H9 (cell line): Measurements from ENCODE around the gene PPP1R13B. TPM values are rescaled to one million over a fixed set of nuclear protein-coding genes. Genes with fewer than 3 reads are reported as not detected.

ENCODE experiments used
- DNase-seq: peaks from one replicate; pipeline ENCODE4 v3.0.0-alpha.2; 2017
- H2AFZ ChIP-seq: one replicate; pipeline ENCODE4 v1.6.1; 2013; ENCODE audit warnings: mild to moderate bottlenecking, low read length, control low read depth, moderate library complexity
- H2AK5ac ChIP-seq: 2 replicates; pipeline ENCODE4 v1.6.1; 2013; ENCODE audit warnings: low read length, control low read depth, mixed read lengths; ENCODE audit not compliant: insufficient read length
- H2BK120ac ChIP-seq: one replicate; pipeline ENCODE4 v1.6.1; 2013; ENCODE audit warnings: low read depth, mild to moderate bottlenecking, low read length, control low read depth, inconsistent platforms; ENCODE audit not compliant: poor library complexity, severe bottlenecking
- H2BK12ac ChIP-seq: 2 replicates; pipeline ENCODE4 v1.6.1; 2013; ENCODE audit warnings: low read length, control low read depth, mixed read lengths, low read depth; ENCODE audit not compliant: insufficient read length
- H2BK15ac ChIP-seq: 2 replicates; pipeline ENCODE4 v1.6.1; 2013; ENCODE audit warnings: low read depth, low read length, control low read depth
- H2BK20ac ChIP-seq: one replicate; pipeline ENCODE4 v1.6.1; 2013; ENCODE audit warnings: low read depth, mild to moderate bottlenecking, low read length, control low read depth, inconsistent platforms; ENCODE audit not compliant: poor library complexity, severe bottlenecking
- H2BK5ac ChIP-seq: 2 replicates; pipeline ENCODE4 v1.6.1; 2013; ENCODE audit warnings: low read length, control low read depth, mixed read lengths; ENCODE audit not compliant: insufficient read length
- H3K14ac ChIP-seq: 2 replicates; pipeline ENCODE4 v1.6.1; 2013; ENCODE audit warnings: low read length, control low read depth; ENCODE audit not compliant: insufficient read depth
- H3K18ac ChIP-seq: 2 replicates; pipeline ENCODE4 v1.6.1; 2013; ENCODE audit warnings: low read depth, mild to moderate bottlenecking, mixed read lengths, low read length, control low read depth; ENCODE audit not compliant: insufficient read length
- H3K23ac ChIP-seq: 2 replicates; pipeline ENCODE4 v1.6.1; 2013; ENCODE audit warnings: low read length, control low read depth, mixed read lengths, low read depth; ENCODE audit not compliant: insufficient read length
- H3K23me2 ChIP-seq: 2 replicates; pipeline ENCODE4 v1.6.1; 2013; ENCODE audit warnings: low read depth, mild to moderate bottlenecking, mixed read lengths, low read length, control low read depth; ENCODE audit not compliant: insufficient read length, poor library complexity, severe bottlenecking
- H3K27ac ChIP-seq: 2 replicates; pipeline ENCODE4 v1.5.1; 2013; ENCODE audit warnings: low read length, control low read depth, mixed read lengths, low read depth; ENCODE audit not compliant: insufficient read length
- H3K27me3 ChIP-seq: 2 replicates; pipeline ENCODE4 v1.6.1; 2013; ENCODE audit warnings: low read length, control low read depth, inconsistent platforms; ENCODE audit not compliant: insufficient read depth
- H3K4ac ChIP-seq: 2 replicates; pipeline ENCODE4 v1.6.1; 2013; ENCODE audit warnings: low read depth, mild to moderate bottlenecking, control low read depth, inconsistent platforms, low read length, moderate library complexity
- H3K4me1 ChIP-seq: 2 replicates; pipeline ENCODE4 v1.6.1; 2013; ENCODE audit warnings: low read length, control low read depth, inconsistent platforms; ENCODE audit not compliant: insufficient read depth
- H3K4me2 ChIP-seq: 2 replicates; pipeline ENCODE4 v1.6.1; 2013; ENCODE audit warnings: low read length, control low read depth, mixed read lengths; ENCODE audit not compliant: insufficient read length, insufficient read depth
- H3K56ac ChIP-seq: 2 replicates; pipeline ENCODE4 v1.6.1; 2013; ENCODE audit warnings: low read depth, mild to moderate bottlenecking, mixed read lengths, low read length, control low read depth; ENCODE audit not compliant: insufficient read length
- H3K79me1 ChIP-seq: 2 replicates; pipeline ENCODE4 v1.6.1; 2013; ENCODE audit warnings: low read depth, mild to moderate bottlenecking, moderate library complexity, low read length, control low read depth, inconsistent platforms; ENCODE audit not compliant: insufficient read depth, poor library complexity, severe bottlenecking
- H3K79me2 ChIP-seq: 2 replicates; pipeline ENCODE4 v1.6.1; 2013; ENCODE audit warnings: low read length, control low read depth, inconsistent platforms; ENCODE audit not compliant: insufficient read depth
- H3K9ac ChIP-seq: 2 replicates; pipeline ENCODE4 v1.6.1; 2013; ENCODE audit warnings: low read length, control low read depth, mixed read lengths; ENCODE audit not compliant: insufficient read length; ENCODE audit errors: extremely low read depth
- H3K9me3 ChIP-seq: one replicate; pipeline ENCODE4 v1.6.1; 2013; ENCODE audit warnings: low read depth, low read length, inconsistent platforms; ENCODE audit not compliant: control insufficient read depth
- H3T11ph ChIP-seq: one replicate; pipeline ENCODE4 v1.6.1; 2013; ENCODE audit warnings: mild to moderate bottlenecking, low read length, control low read depth, inconsistent platforms
- H4K20me1 ChIP-seq: one replicate; pipeline ENCODE4 v1.6.1; 2013; ENCODE audit not compliant: control insufficient read depth, insufficient read length, insufficient read depth
- H4K5ac ChIP-seq: 2 replicates; pipeline ENCODE4 v1.6.1; 2013; ENCODE audit warnings: low read depth, mild to moderate bottlenecking, mixed read lengths, low read length, control low read depth; ENCODE audit not compliant: insufficient read length
- H4K8ac ChIP-seq: replicated peaks from 2 replicates; pipeline ENCODE4 v1.6.1; 2013; ENCODE audit warnings: low read length, control low read depth, mixed read lengths, low read depth; ENCODE audit not compliant: insufficient read length
- H4K91ac ChIP-seq: 2 replicates; pipeline ENCODE4 v1.6.1; 2013; ENCODE audit warnings: low read depth, mild to moderate bottlenecking, moderate library complexity, mixed read lengths, low read length, control low read depth; ENCODE audit not compliant: insufficient read length
- H3K27ac Mint-ChIP-seq, 3 experiments: 2 replicates in 2 of 3; 3 replicates in 1 of 3; pipeline ENCODE4 v1.8.0; 2020 to 2021; ENCODE audit warnings: mixed read lengths in 3 of 3, mild to moderate bottlenecking in 1 of 3, moderate library complexity in 1 of 3
- H3K27me3 Mint-ChIP-seq: 2 replicates; pipeline ENCODE4 v1.8.0; 2021; ENCODE audit warnings: low read depth, mild to moderate bottlenecking, moderate library complexity, mixed read lengths
- H3K36me3 Mint-ChIP-seq, 3 experiments: 2 replicates in 2 of 3; 3 replicates in 1 of 3; pipeline ENCODE4 v1.8.0; 2020 to 2021; ENCODE audit warnings: low read depth in 3 of 3, mixed read lengths in 3 of 3; ENCODE audit not compliant: insufficient read depth in 1 of 3
- H3K4me1 Mint-ChIP-seq, 2 experiments: 2 replicates each; pipeline ENCODE4 v1.8.0; 2020; ENCODE audit warnings: mixed read lengths in 2 of 2
- H3K4me3 Mint-ChIP-seq, 2 experiments: 2 replicates in 1 of 2; 3 replicates in 1 of 2; pipeline ENCODE4 v1.8.0; 2020 to 2021; ENCODE audit warnings: mild to moderate bottlenecking in 2 of 2, mixed read lengths in 2 of 2, moderate library complexity in 1 of 2
- H3K9me3 Mint-ChIP-seq, 2 experiments: 2 replicates in 1 of 2; 3 replicates in 1 of 2; pipeline ENCODE4 v1.8.0; 2020; ENCODE audit warnings: mild to moderate bottlenecking in 2 of 2, mixed read lengths in 2 of 2, moderate library complexity in 1 of 2
- WGBS: extraction: QIAGEN DNeasy Blood & Tissue Kit; methylation state at CpG from one replicate; pipeline ENCODE4 v1.1.7; 2013; ENCODE audit warnings: missing lambda C conversion rate, low lambda C conversion rate, mixed read lengths; ENCODE audit not compliant: insufficient read length; ENCODE audit errors: extremely low coverage; 5-methylcytosine and 5-hydroxymethylcytosine counted together
- total RNA-seq: library from RNA; stranded (reverse); gene quantifications from 2 replicates; pipeline ENCODE4 v1.2.1, GENCODE V29; 2021
- TF ChIP-seq, protein P1 (sequence below): fragments of 200-600 bp; sonication (generic); conservative IDR thresholded peaks from 3 replicates; pipeline ENCODE4 v1.8.0; 2021; ENCODE audit warnings: antibody characterized with exemption, mild to moderate bottlenecking

PPP1R13B gene
- total RNA-seq, 1 experiment from 2014 or later: 6.0 TPM

DNA sequence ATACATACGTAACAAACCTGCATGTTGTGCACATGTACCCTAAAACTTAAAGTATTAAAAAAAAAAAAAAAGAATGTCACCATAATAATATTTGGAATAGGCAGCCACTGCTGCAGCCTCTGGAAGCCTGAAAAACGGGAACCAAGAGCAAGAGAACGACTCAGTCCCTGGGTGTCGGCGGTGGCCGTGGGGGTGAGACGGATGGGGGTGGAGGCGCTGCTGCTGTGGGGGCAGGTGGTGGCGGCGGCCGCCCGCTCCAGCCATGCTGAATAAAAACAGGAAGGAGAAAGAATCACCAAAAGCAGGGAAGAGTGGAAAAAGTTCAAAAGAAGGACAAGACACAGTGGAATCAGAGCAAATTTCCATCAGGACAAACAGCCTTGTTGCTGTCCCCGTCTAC, 84.8 kb downstream of the PPP1R13B start:
- Histone ChIP-seq H3K18ac (no peak overlapping the region), H3K79me2 (no peaks in the 10 kb centered on the region), H4K8ac (no peak overlapping the region), H2BK20ac (no peak overlapping the region), H3T11ph (no peak overlapping the region), H3K27ac (no peak overlapping the region), H2AFZ (no peak overlapping the region), H2BK15ac (no peak overlapping the region), H2BK12ac (no peak overlapping the region), H3K14ac (no peak overlapping the region), H2AK5ac (no peak overlapping the region), H3K23ac (no peak overlapping the region), H4K5ac (no peak overlapping the region), H4K91ac (no peak overlapping the region), H3K79me1 (no peaks in the 10 kb centered on the region), H3K56ac (no peak overlapping the region), H3K9ac (no peak overlapping the region), H3K4ac (no peak overlapping the region), H3K23me2 (no peaks in the 10 kb centered on the region), H3K4me2 (no peak overlapping the region), H3K27me3 (no peaks in the 10 kb centered on the region), H4K20me1 (no peaks in the 10 kb centered on the region), H2BK120ac (no peak overlapping the region), H3K9me3 (no peaks in the 10 kb centered on the region), H2BK5ac (no peak overlapping the region), H3K4me1 (peaks cover 3% of the 10 kb centered on the region; the same call in 1 of the 2 replicates)
- no peaks in the 10 kb centered on the region for H3K27me3 Mint-ChIP-seq
- H3K4me3 Mint-ChIP-seq: no peak overlapping the region
- TF ChIP-seq, protein P1, sequence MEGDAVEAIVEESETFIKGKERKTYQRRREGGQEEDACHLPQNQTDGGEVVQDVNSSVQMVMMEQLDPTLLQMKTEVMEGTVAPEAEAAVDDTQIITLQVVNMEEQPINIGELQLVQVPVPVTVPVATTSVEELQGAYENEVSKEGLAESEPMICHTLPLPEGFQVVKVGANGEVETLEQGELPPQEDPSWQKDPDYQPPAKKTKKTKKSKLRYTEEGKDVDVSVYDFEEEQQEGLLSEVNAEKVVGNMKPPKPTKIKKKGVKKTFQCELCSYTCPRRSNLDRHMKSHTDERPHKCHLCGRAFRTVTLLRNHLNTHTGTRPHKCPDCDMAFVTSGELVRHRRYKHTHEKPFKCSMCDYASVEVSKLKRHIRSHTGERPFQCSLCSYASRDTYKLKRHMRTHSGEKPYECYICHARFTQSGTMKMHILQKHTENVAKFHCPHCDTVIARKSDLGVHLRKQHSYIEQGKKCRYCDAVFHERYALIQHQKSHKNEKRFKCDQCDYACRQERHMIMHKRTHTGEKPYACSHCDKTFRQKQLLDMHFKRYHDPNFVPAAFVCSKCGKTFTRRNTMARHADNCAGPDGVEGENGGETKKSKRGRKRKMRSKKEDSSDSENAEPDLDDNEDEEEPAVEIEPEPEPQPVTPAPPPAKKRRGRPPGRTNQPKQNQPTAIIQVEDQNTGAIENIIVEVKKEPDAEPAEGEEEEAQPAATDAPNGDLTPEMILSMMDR: no peak
- DNase-seq: no peak
- H3K36me3 Mint-ChIP-seq: no peaks in the 10 kb centered on the region
- H3K4me1 Mint-ChIP-seq: peaks cover 12% of the 10 kb centered on the region in 2 experiments
- H3K9me3 Mint-ChIP-seq: no peaks in the 10 kb centered on the region
- peak overlapping the region in 1 of 3 experiments; percentile 23; a peak in 1 of 7 replicates for H3K27ac Mint-ChIP-seq
- no CpG with 5 or more reads among the region's 13 CpGs for WGBS
